B cell (primary cell): Measurements from ENCODE around the gene METAP1D. TPM values are rescaled to one million over a fixed set of nuclear protein-coding genes. Genes with fewer than 3 reads are reported as not detected.

Experiments used
- ATAC-seq: fragments of 200-7000 bp; cut with Tn5 transposase; one replicate; pipeline ENCODE4 v1.10.0; 2021; ENCODE audit warnings: low read depth, mild to moderate bottlenecking, moderate number of reproducible peaks, moderate library complexity
- CTCF ChIA-PET: fragments of 350-600 bp; sonication (Branson Sonifier 250); formaldehyde crosslinking; loops from one replicate; lab custom pipeline; 2021; ENCODE audit warnings: antibody characterized with exemption, inconsistent platforms; lab: Charles Lee
- POLR2A ChIA-PET: fragments of 350-600 bp; sonication (Branson Sonifier 250); formaldehyde crosslinking; loops from one replicate; lab custom pipeline; 2021; ENCODE audit warnings: antibody characterized with exemption; lab: Charles Lee
- DNase-seq: peaks from one replicate; pipeline ENCODE4 v3.0.0; 2013
- H2AFZ ChIP-seq: 2 replicates; pipeline ENCODE4 v1.6.1; 2012; ENCODE audit warnings: mild to moderate bottlenecking, low read depth, low read length; ENCODE audit not compliant: insufficient read depth, poor library complexity, severe bottlenecking
- H3K27ac ChIP-seq, 2 donors: 1 replicate in 1 of 2; 2 replicates in 1 of 2; pipeline ENCODE4 v1.5.1; 2012 to 2013; ENCODE audit warnings: low read length in 2 of 2, mild to moderate bottlenecking in 2 of 2, moderate library complexity in 1 of 2
- H3K27me3 ChIP-seq, 4 experiments: fragments of 200-600 bp in 1 of 4; sonication (generic) in 1 of 4; replicated peaks in 1 of 4; 1 replicate in 2 of 4; 2 replicates in 2 of 4; pipeline versions ENCODE4 v1.6.1 to v1.7.0; 2013 to 2016; ENCODE audit warnings: low read length in 3 of 4, mild to moderate bottlenecking in 2 of 4, mixed read lengths in 1 of 4, moderate library complexity in 1 of 4; ENCODE audit not compliant: insufficient read depth in 4 of 4, control insufficient read depth in 3 of 4; ENCODE audit errors: control extremely low read depth in 1 of 4
- H3K36me3 ChIP-seq, 2 experiments: replicated peaks in 1 of 2; 1 replicate in 1 of 2; 2 replicates in 1 of 2; pipeline versions ENCODE4 v1.6.1 to v1.7.1; 2013; ENCODE audit warnings: low read length in 1 of 2; ENCODE audit not compliant: insufficient read depth in 2 of 2, control insufficient read depth in 1 of 2; ENCODE audit errors: control extremely low read depth in 1 of 2, extremely low read depth in 1 of 2
- H3K4me1 ChIP-seq, 2 donors: fragments of 200-600 bp in 1 of 2; sonication (generic) in 1 of 2; 1 replicate in 1 of 2; 2 replicates in 1 of 2; pipeline versions ENCODE4 v1.5.1 to v1.6.1; 2013 to 2017; ENCODE audit warnings: low read length in 2 of 2; ENCODE audit not compliant: control insufficient read depth in 2 of 2, insufficient read depth in 2 of 2
- H3K4me2 ChIP-seq: replicated peaks from 2 replicates; pipeline ENCODE3; 2012; ENCODE audit warnings: mild to moderate bottlenecking, low read depth, low read length; ENCODE audit not compliant: poor library complexity, severe bottlenecking
- H3K4me3 ChIP-seq, 5 experiments: fragments of 200-600 bp in 1 of 5; sonication (generic) in 1 of 5; 1 replicate in 3 of 5; 2 replicates in 2 of 5; pipeline versions ENCODE4 v1.5.1 to v1.7.0; 2011 to 2016; ENCODE audit warnings: low read length in 4 of 5, mild to moderate bottlenecking in 4 of 5, low read depth in 2 of 5, control low read depth in 1 of 5, moderate library complexity in 1 of 5; ENCODE audit not compliant: insufficient read depth in 1 of 5; ENCODE audit errors: control extremely low read depth in 1 of 5, extremely low read depth in 1 of 5
- H3K79me2 ChIP-seq: fragments of 200-600 bp; sonication (generic); one replicate; pipeline ENCODE4 v1.6.0; 2016; ENCODE audit warnings: low read length; ENCODE audit not compliant: control insufficient read depth, insufficient read depth
- H3K9ac ChIP-seq: fragments of 200-600 bp; sonication (generic); 2 replicates; pipeline ENCODE4 v1.6.1; 2017; ENCODE audit warnings: mild to moderate bottlenecking, low read length, moderate library complexity
- H3K9me3 ChIP-seq, 3 donors: one replicate each; pipeline versions ENCODE4 v1.6.1 to v1.7.1; 2013; ENCODE audit warnings: low read length in 2 of 3; ENCODE audit not compliant: control insufficient read depth in 2 of 3, insufficient read depth in 1 of 3; ENCODE audit errors: control extremely low read depth in 1 of 3
- H4K20me1 ChIP-seq: 2 replicates; pipeline ENCODE4 v1.6.0; 2012; ENCODE audit warnings: mild to moderate bottlenecking, low read length; ENCODE audit not compliant: insufficient read depth, control insufficient read depth, poor library complexity, severe bottlenecking
- H3K27ac Mint-ChIP-seq: one replicate; pipeline ENCODE4 v1.8.0; 2021; ENCODE audit warnings: mixed read lengths
- H3K27me3 Mint-ChIP-seq: one replicate; pipeline ENCODE4 v1.8.0; 2021; ENCODE audit warnings: mixed read lengths
- H3K4me1 Mint-ChIP-seq: one replicate; pipeline ENCODE4 v1.8.0; 2021; ENCODE audit warnings: mixed read lengths
- H3K4me3 Mint-ChIP-seq: one replicate; pipeline ENCODE4 v1.8.0; 2021; ENCODE audit warnings: mixed read lengths
- H3K9me3 Mint-ChIP-seq: one replicate; pipeline ENCODE4 v1.8.0; 2022; ENCODE audit warnings: mixed read lengths; ENCODE audit not compliant: insufficient read depth
- EZH2 ChIP-seq: IDR thresholded peaks from 2 replicates; pipeline ENCODE4 v1.6.1; 2012; ENCODE audit warnings: borderline replicate concordance, low read depth, mild to moderate bottlenecking, moderate library complexity, low read length; ENCODE audit not compliant: insufficient read depth, poor library complexity, severe bottlenecking
- WGBS: methylation state at CpG from one replicate; pipeline ENCODE4 v1.1.5; 2013; ENCODE audit warnings: missing lambda C conversion rate; ENCODE audit not compliant: insufficient coverage; 5-methylcytosine and 5-hydroxymethylcytosine counted together
- intact Hi-C: fragments of 100-400 bp; cut with micrococcal nuclease; formaldehyde crosslinking; loops from one replicate; pipeline ENCODE4 v1.10.0; 2022
- polyA plus RNA-seq: library from polyadenylated mRNA; depleted of rRNA; stranded (reverse); fragments of >200 nt; gene quantifications from 2 replicates; pipeline ENCODE4 v1.2.3, GENCODE V29; 2012
- total RNA-seq, 2 donors: library from RNA; stranded (reverse); fragments of 120-200 nt in 1 of 2; gene quantifications; 1 replicate in 1 of 2; 2 replicates in 1 of 2; pipeline versions ENCODE4 v1.2.3 to v1.2.4, GENCODE V29; 2013 to 2022
- TF ChIP-seq, protein P1 (sequence below): fragments of 200-600 bp; IDR thresholded peaks from one replicate; pipeline ENCODE4 v1.8.0; 2022; ENCODE audit warnings: antibody characterized with exemption, mild to moderate bottlenecking

The METAP1D gene
- total and polyA plus RNA-seq, 2 donors (not counting 1 experiment from before 2014, with no cell fraction given) = 7.8 to 8.9 TPM

DNA sequence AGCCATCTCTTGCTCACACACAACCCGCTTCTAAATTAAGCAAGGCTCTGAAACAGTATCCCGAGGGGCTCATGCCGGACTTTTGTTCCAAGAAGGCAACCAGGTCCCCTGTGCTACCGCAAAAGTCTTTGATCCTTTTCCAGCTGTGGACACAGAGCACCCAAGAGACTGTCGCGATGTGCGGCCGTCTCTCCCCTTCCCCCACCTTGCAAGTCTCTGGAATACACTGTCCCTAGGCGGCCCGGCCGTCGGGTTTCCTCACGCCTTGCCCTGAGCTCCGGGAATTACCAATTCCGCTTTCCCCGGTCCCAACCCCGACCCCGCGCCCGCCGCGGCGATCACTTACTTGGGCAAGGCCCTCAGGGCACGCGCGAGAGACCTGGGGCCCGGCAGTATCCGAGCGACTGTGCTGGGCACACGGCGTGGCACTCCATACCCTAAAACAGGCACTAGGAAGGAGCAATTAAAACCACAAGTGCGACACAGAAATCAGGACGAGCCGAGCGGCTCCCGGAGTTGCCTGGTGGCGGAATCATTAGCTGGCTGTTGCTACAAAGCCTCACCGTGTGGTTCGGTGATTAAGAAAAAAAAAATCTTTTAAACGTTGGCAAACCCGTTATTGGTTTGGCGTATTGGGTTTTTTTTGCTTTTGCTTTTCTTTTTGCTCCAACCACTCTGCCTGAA lies 83.3 kb downstream of the METAP1D start:
- peaks cover 58 to 79% of the 10 kb centered on the region in 2 donors for H3K4me1 ChIP-seq
- no peak overlapping the region for H3K27ac ChIP-seq
- no peaks in the 10 kb centered on the region for H3K79me2 ChIP-seq
- peak; percentile 27 for DNase-seq
- H3K27ac Mint-ChIP-seq = no peak overlapping the region
- CTCF ChIA-PET = interaction anchor here (10.1 kb wide), 1 partner anchor 21 kb away, joined by 58 read pairs; the partner anchor contains the start of gene DLX2
- H3K27me3 Mint-ChIP-seq = peaks cover 72% of the 10 kb centered on the region
- no peak for ATAC-seq
- no peak overlapping the region for H3K4me3 ChIP-seq
- peaks cover 0 to 89% (median 49%) of the 10 kb centered on the region in 3 donors for H3K9me3 ChIP-seq
- 14% methylated on average over 38 of the region's 42 CpGs for WGBS
- POLR2A ChIA-PET = interaction anchor here (1.1 to 2.2 kb wide), 2 partner anchors 9 to 16 kb away, joined by 3 to 6 read pairs; no protein-coding TSS in a partner anchor
- peak overlapping the region; percentile 3 for H3K9ac ChIP-seq
- no peaks in the 10 kb centered on the region for H3K36me3 ChIP-seq
- H3K4me1 Mint-ChIP-seq = peaks cover 45% of the 10 kb centered on the region
- intact Hi-C loops = no loop called here
- H3K9me3 Mint-ChIP-seq = no peaks in the 10 kb centered on the region
- no peak overlapping the region for H2AFZ ChIP-seq
- H3K4me3 Mint-ChIP-seq = peak overlapping the region; percentile 32
- H4K20me1 ChIP-seq = peaks cover 6% of the 10 kb centered on the region
- peaks cover 0 to 91% (median 89%) of the 10 kb centered on the region in 4 experiments for H3K27me3 ChIP-seq
- H3K4me2 ChIP-seq = peak overlapping the region; percentile 19
- TF ChIP-seq, protein P1, sequence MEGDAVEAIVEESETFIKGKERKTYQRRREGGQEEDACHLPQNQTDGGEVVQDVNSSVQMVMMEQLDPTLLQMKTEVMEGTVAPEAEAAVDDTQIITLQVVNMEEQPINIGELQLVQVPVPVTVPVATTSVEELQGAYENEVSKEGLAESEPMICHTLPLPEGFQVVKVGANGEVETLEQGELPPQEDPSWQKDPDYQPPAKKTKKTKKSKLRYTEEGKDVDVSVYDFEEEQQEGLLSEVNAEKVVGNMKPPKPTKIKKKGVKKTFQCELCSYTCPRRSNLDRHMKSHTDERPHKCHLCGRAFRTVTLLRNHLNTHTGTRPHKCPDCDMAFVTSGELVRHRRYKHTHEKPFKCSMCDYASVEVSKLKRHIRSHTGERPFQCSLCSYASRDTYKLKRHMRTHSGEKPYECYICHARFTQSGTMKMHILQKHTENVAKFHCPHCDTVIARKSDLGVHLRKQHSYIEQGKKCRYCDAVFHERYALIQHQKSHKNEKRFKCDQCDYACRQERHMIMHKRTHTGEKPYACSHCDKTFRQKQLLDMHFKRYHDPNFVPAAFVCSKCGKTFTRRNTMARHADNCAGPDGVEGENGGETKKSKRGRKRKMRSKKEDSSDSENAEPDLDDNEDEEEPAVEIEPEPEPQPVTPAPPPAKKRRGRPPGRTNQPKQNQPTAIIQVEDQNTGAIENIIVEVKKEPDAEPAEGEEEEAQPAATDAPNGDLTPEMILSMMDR = no peak

- Histone ChIP-seq H3K9me3 (peaks cover 0 to 93% (median 49%) of the 10 kb centered on the region in 3 donors), H3K9ac (peak overlapping the region; percentile 50), H3K4me3 (peak overlapping the region in 1 of 5 experiments; percentile 59), H2AFZ (no peak overlapping the region), H3K4me2 (peak overlapping the region; percentile 79), H3K79me2 (no peaks in the 10 kb centered on the region), H3K36me3 (no peaks in the 10 kb centered on the region), H3K27ac (no peak overlapping the region), H3K27me3 (peaks cover 0 to 96% (median 94%) of the 10 kb centered on the region in 4 experiments), H4K20me1 (peaks cover 6% of the 10 kb centered on the region), H3K4me1 (peaks cover 61 to 86% of the 10 kb centered on the region in 2 donors)
- intact Hi-C loops = loop anchor here (1.0 kb wide), 1 partner anchor 15 kb away; no protein-coding TSS in a partner anchor
- Mint-ChIP-seq H3K27me3 (peaks cover 75% of the 10 kb centered on the region), H3K4me1 (peaks cover 48% of the 10 kb centered on the region), H3K27ac (peak overlapping the region; percentile 50), H3K4me3 (peak overlapping the region; percentile 79), H3K9me3 (no peaks in the 10 kb centered on the region)
- DNase-seq = peak; percentile 43
- no peak for ATAC-seq
- ChIA-PET POLR2A (interaction anchor here (1.1 kb wide), 1 partner anchor 8 kb away, joined by 3 read pairs; no protein-coding TSS in a partner anchor), CTCF (interaction anchor here (10.1 kb wide), 1 partner anchor 20 kb away, joined by 58 read pairs; the partner anchor contains the start of gene DLX2)
- 14% methylated on average over 7 of the region's 23 CpGs for whole genome bisulfite sequencing
- TF ChIP-seq, protein P1 = no peak
- TF ChIP-seq EZH2 = peak; percentile 29
These were observed 84.1 kb downstream of the METAP1D start for GRCh38 chr2:172083628-172084394.
